IMR-90 (cell line): Measurements from ENCODE around the gene NFIX. TPM values are rescaled to one million over a fixed set of nuclear protein-coding genes. Genes with fewer than 3 reads are reported as not detected.

Source experiments
- ATAC-seq: fragments of 200-7000 bp; cut with Tn5 transposase; 2 replicates; pipeline ENCODE4 v1.9.1; 2020; ENCODE audit warnings: low read depth, mild to moderate bottlenecking, moderate library complexity
- BruUV-seq: library from RNA; stranded (reverse); fragments of 400-500 nt; replicated peaks from 2 replicates; lab custom pipeline; 2021; lab: Mats Ljungman, UMichigan
- CTCF ChIA-PET: fragments of 300-600 bp; formaldehyde crosslinking; extraction: SDS; loops from one replicate; lab custom pipeline; 2021; ENCODE audit warnings: antibody characterized with exemption; lab: Yijun Ruan, JAX
- POLR2A ChIA-PET: fragments of 300-600 bp; sonication (Branson Sonifier 250); formaldehyde crosslinking; loops from one replicate; lab custom pipeline; 2022; ENCODE audit warnings: antibody characterized with exemption; ENCODE audit not compliant: unreplicated experiment; lab: Charles Lee
- DNase-seq: peaks from one replicate; pipeline ENCODE4 v3.0.0; 2013
- H2AFZ ChIP-seq: replicated peaks from 2 replicates; pipeline ENCODE3; 2013; ENCODE audit warnings: low read length, mild to moderate bottlenecking; ENCODE audit not compliant: poor library complexity
- H2AK5ac ChIP-seq: 2 replicates; pipeline ENCODE4 v1.6.1; 2013; ENCODE audit warnings: low read depth, low read length, inconsistent platforms
- H2AK9ac ChIP-seq: replicated peaks from 2 replicates; pipeline ENCODE3; 2013; ENCODE audit warnings: mild to moderate bottlenecking, low read depth, low read length, moderate library complexity; ENCODE audit not compliant: poor library complexity
- H2BK120ac ChIP-seq: 2 replicates; pipeline ENCODE4 v1.6.1; 2013; ENCODE audit warnings: low read depth, low read length, inconsistent platforms
- H2BK15ac ChIP-seq: 3 replicates; pipeline ENCODE4 v1.6.1; 2013; ENCODE audit warnings: low read depth, low read length, inconsistent platforms
- H2BK20ac ChIP-seq: 2 replicates; pipeline ENCODE4 v1.6.1; 2013; ENCODE audit warnings: low read depth, mild to moderate bottlenecking, inconsistent platforms, low read length, moderate library complexity
- H2BK5ac ChIP-seq: 2 replicates; pipeline ENCODE4 v1.6.1; 2013; ENCODE audit warnings: mild to moderate bottlenecking, low read depth, low read length, inconsistent platforms; ENCODE audit not compliant: poor library complexity, severe bottlenecking
- H3K14ac ChIP-seq: replicated peaks from 2 replicates; pipeline ENCODE4 v1.6.1; 2013; ENCODE audit warnings: low read depth, low read length, inconsistent platforms
- H3K18ac ChIP-seq: 2 replicates; pipeline ENCODE4 v1.6.1; 2013; ENCODE audit warnings: low read depth, low read length, control low read depth
- H3K23ac ChIP-seq: 2 replicates; pipeline ENCODE4 v1.6.1; 2013; ENCODE audit warnings: low read depth, low read length, inconsistent platforms
- H3K27ac ChIP-seq: 2 replicates; pipeline ENCODE4 v1.5.1; 2013; ENCODE audit warnings: mild to moderate bottlenecking, control low read depth, low read length; ENCODE audit not compliant: insufficient read depth
- H3K27me3 ChIP-seq: 2 replicates; pipeline ENCODE4 v1.6.1; 2013; ENCODE audit warnings: low read length; ENCODE audit not compliant: control insufficient read depth, insufficient read depth
- H3K36me3 ChIP-seq: 2 replicates; pipeline ENCODE4 v1.6.1; 2013; ENCODE audit warnings: low read length, mixed read lengths; ENCODE audit not compliant: control insufficient read depth, insufficient read depth
- H3K4ac ChIP-seq: 2 replicates; pipeline ENCODE4 v1.6.1; 2013; ENCODE audit warnings: low read depth, low read length, inconsistent platforms
- H3K4me1 ChIP-seq: 2 replicates; pipeline ENCODE4 v1.6.1; 2013; ENCODE audit warnings: low read length, mixed read lengths; ENCODE audit not compliant: control insufficient read depth, insufficient read depth
- H3K4me2 ChIP-seq: 2 replicates; pipeline ENCODE4 v1.6.1; 2013; ENCODE audit warnings: low read depth, mild to moderate bottlenecking, control low read depth, low read length, moderate library complexity
- H3K4me3 ChIP-seq: 2 replicates; pipeline ENCODE4 v1.5.1; 2013; ENCODE audit warnings: low read depth, mild to moderate bottlenecking, control low read depth, low read length, moderate library complexity; ENCODE audit not compliant: insufficient read depth
- H3K56ac ChIP-seq: 2 replicates; pipeline ENCODE4 v1.6.1; 2013; ENCODE audit warnings: low read length, inconsistent platforms; ENCODE audit not compliant: insufficient read depth; ENCODE audit errors: extremely low read depth
- H3K79me1 ChIP-seq, 2 experiments: 2 replicates each; pipeline ENCODE4 v1.6.1; 2013; ENCODE audit warnings: low read length in 2 of 2, inconsistent platforms in 1 of 2, low read depth in 1 of 2
- H3K9ac ChIP-seq: 2 replicates; pipeline ENCODE4 v1.6.1; 2013; ENCODE audit warnings: low read depth, low read length, control low read depth
- H3K9me1 ChIP-seq: 2 replicates; pipeline ENCODE4 v1.6.1; 2013; ENCODE audit warnings: low read length, inconsistent platforms; ENCODE audit not compliant: insufficient read depth
- H3K9me3 ChIP-seq: 2 replicates; pipeline ENCODE4 v1.6.1; 2013; ENCODE audit warnings: low read length; ENCODE audit not compliant: control insufficient read depth, insufficient read depth
- H4K20me1 ChIP-seq: 2 replicates; pipeline ENCODE4 v1.6.1; 2013; ENCODE audit warnings: low read length, inconsistent platforms; ENCODE audit not compliant: insufficient read depth
- H4K5ac ChIP-seq: 2 replicates; pipeline ENCODE4 v1.6.1; 2013; ENCODE audit warnings: mild to moderate bottlenecking, low read depth, low read length, control low read depth
- H4K8ac ChIP-seq, 2 experiments: 2 replicates each; pipeline ENCODE4 v1.6.1; 2013; ENCODE audit warnings: low read depth in 2 of 2, low read length in 2 of 2, control low read depth in 1 of 2, inconsistent platforms in 1 of 2
- H4K91ac ChIP-seq: 2 replicates; pipeline ENCODE4 v1.6.1; 2013; ENCODE audit warnings: low read depth, low read length, inconsistent platforms; ENCODE audit not compliant: insufficient read depth
- BHLHE40 ChIP-seq: fragments of 150-350 bp; IDR thresholded peaks from 2 replicates; pipeline ENCODE4 v1.6.1; 2016; ENCODE audit warnings: mild to moderate bottlenecking, low read depth, low read length
- CEBPB ChIP-seq: IDR thresholded peaks from 2 replicates; pipeline ENCODE4 v1.6.1; 2012; ENCODE audit warnings: low read depth, low read length, improper control_type of control experiment
- CHD1 ChIP-seq: IDR thresholded peaks from 2 replicates; pipeline ENCODE4 v1.6.1; 2012; ENCODE audit warnings: low read depth, low read length, improper control_type of control experiment
- NFE2L2 ChIP-seq: fragments of 150-350 bp; IDR thresholded peaks from 2 replicates; pipeline ENCODE4 v1.6.1; 2016; ENCODE audit warnings: low read depth, mild to moderate bottlenecking, low read length
- RAD21 ChIP-seq: IDR thresholded peaks from 2 replicates; pipeline ENCODE4 v1.6.1; 2012; ENCODE audit warnings: low read length, improper control_type of control experiment
- SMC3 ChIP-seq: fragments of 150-350 bp; IDR thresholded peaks from 2 replicates; pipeline ENCODE4 v1.6.1; 2016; ENCODE audit warnings: low read depth, mild to moderate bottlenecking, antibody characterized with exemption, low read length, moderate library complexity
- WGBS, 2 experiments: methylation state at CpG; one replicate each; pipeline versions ENCODE4 v1.1.5 to v1.1.7; 2013; ENCODE audit warnings: missing lambda C conversion rate in 2 of 2; ENCODE audit not compliant: insufficient read length in 1 of 2; ENCODE audit errors: extremely low coverage in 2 of 2; 5-methylcytosine and 5-hydroxymethylcytosine counted together
- dilution Hi-C: fragments of 300-500 bp; cut with HindIII; formaldehyde crosslinking; loops from one replicate; pipeline ENCODE4 v1.14.3; 2018; ENCODE audit warnings: low sequenced_read_pairs; ENCODE audit not compliant: unreplicated experiment
- in situ Hi-C: fragments of 300-500 bp; cut with MboI; formaldehyde crosslinking; loops from 3 replicates; pipeline ENCODE4 v1.14.3; 2019; ENCODE audit warnings: low sequenced_read_pairs, inconsistent platforms, mixed read lengths
- intact Hi-C: fragments of 100-400 bp; cut with micrococcal nuclease; formaldehyde crosslinking; loops from 2 replicates; pipeline ENCODE4 v1.10.0; 2022
- polyA plus RNA-seq, 3 experiments: library from polyadenylated mRNA; depleted of rRNA; stranded (reverse); fragments of >200 nt; gene quantifications; 2 replicates each; pipeline ENCODE4 v1.2.3, GENCODE V29; 2012; ENCODE audit warnings: low replicate concordance in 1 of 3
- total RNA-seq: library from RNA; depleted of rRNA; stranded (reverse); fragments of >200 nt; gene quantifications from 2 replicates; pipeline ENCODE4 v1.2.3, GENCODE V29; 2012
- TF ChIP-seq, protein P1 (sequence below): conservative IDR thresholded peaks from 2 replicates; pipeline ENCODE4 v1.5.1; 2012; ENCODE audit warnings: mild to moderate bottlenecking, low read depth, low read length, improper control_type of control experiment

The NFIX gene
- total and polyA plus RNA-seq, 2 of the 4 experiments (the other 2 are of a cell fraction), result 10.2 to 47.7 TPM

DNA sequence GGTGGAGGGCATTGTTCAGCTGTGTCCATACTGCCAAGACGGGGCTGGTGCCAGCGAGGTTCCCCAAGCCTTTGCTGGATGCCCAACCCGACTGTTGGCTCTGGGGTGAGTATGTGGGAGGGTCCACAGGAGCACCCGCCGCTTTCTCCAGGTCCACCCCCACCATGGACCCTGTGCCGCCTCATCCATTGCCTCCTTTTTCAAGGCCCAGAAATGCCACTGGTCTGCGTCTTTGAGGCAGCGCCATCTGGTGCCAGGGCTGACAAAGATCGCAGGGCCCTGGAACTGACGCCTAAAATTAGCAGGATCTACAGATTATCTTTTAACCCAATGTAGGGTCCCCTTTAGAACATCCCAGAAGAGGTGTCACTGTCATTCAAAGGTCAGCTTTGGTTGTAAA, 34.6 kb downstream of the NFIX start:
- ATAC-seq (no peak), DNase-seq (no peak)
- Histone ChIP-seq H3K9me3 (no peaks in the 10 kb centered on the region), H3K27ac (no peak overlapping the region), H4K20me1 (peaks cover 14% of the 10 kb centered on the region), H4K5ac (no peak overlapping the region), H2BK15ac (no peak overlapping the region), H2BK20ac (no peak overlapping the region), H2BK120ac (no peak overlapping the region), H4K8ac (no peak overlapping the region), H2AFZ (no peak overlapping the region), H4K91ac (no peak overlapping the region), H3K4me2 (no peak overlapping the region), H3K4me1 (peaks cover 41% of the 10 kb centered on the region), H3K9ac (no peak overlapping the region), H2AK9ac (no peak overlapping the region), H2AK5ac (no peak overlapping the region), H2BK5ac (no peak overlapping the region), H3K14ac (no peak overlapping the region), H3K18ac (no peak overlapping the region), H3K4me3 (no peak overlapping the region), H3K23ac (no peak overlapping the region), H3K9me1 (peaks cover 29% of the 10 kb centered on the region), H3K36me3 (peaks cover 30% of the 10 kb centered on the region; the same call in 1 of the 2 replicates), H3K56ac (no peak overlapping the region), H3K27me3 (no peaks in the 10 kb centered on the region), H3K4ac (0 out of 2 replicates have a peak overlapping the region, but pooled peaks have one; percentile 12), H3K79me1 (peaks cover 60 to 100% of the 10 kb centered on the region in 2 experiments)
- dilution Hi-C loops, result no loop called here
- no CpG with 5 or more reads among the region's 10 CpGs for WGBS, 2 experiments
- BruUV-seq, result no TSS peak
- in situ Hi-C loops, result no loop called here
- ChIA-PET CTCF (interaction anchor here (1.2 kb wide), 1 partner anchor 24 kb away, joined by 3 read pairs; no protein-coding TSS in a partner anchor), POLR2A (interaction anchor here (0.6 kb wide), 1 partner anchor 125 kb away, joined by 4 read pairs; no protein-coding TSS in a partner anchor)
- TF ChIP-seq BHLHE40 (no peak), CEBPB (no peak), SMC3 (peak; percentile 32; the same call in 1 of the 2 replicates), CHD1 (no peak), RAD21 (peak; percentile 29; the same call in 1 of the 2 replicates), NFE2L2 (no peak)
- TF ChIP-seq, protein P1, sequence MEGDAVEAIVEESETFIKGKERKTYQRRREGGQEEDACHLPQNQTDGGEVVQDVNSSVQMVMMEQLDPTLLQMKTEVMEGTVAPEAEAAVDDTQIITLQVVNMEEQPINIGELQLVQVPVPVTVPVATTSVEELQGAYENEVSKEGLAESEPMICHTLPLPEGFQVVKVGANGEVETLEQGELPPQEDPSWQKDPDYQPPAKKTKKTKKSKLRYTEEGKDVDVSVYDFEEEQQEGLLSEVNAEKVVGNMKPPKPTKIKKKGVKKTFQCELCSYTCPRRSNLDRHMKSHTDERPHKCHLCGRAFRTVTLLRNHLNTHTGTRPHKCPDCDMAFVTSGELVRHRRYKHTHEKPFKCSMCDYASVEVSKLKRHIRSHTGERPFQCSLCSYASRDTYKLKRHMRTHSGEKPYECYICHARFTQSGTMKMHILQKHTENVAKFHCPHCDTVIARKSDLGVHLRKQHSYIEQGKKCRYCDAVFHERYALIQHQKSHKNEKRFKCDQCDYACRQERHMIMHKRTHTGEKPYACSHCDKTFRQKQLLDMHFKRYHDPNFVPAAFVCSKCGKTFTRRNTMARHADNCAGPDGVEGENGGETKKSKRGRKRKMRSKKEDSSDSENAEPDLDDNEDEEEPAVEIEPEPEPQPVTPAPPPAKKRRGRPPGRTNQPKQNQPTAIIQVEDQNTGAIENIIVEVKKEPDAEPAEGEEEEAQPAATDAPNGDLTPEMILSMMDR, result peak; percentile 29; the same call in 1 of the 2 replicates
- intact Hi-C loops, result loop anchor here (5.0 kb wide), 1 partner anchor 43 kb away; no protein-coding TSS in a partner anchor
